Stimulated activated CD8-positive, alpha-beta memory T cell treated with anti-CD3 and anti-CD28 coated beads, Interleukin-12 subunit alpha, Interleukin-12 subunit beta, amount 100 ng/mL, for 1 hour (primary cell): ENCODE measurements around the gene TTC13.

Experiments used
- DNase-seq: peaks from one replicate; pipeline ENCODE4 v3.0.0-alpha.2; 2020; ENCODE audit warnings: low read depth

Gene TTC13

DNA sequence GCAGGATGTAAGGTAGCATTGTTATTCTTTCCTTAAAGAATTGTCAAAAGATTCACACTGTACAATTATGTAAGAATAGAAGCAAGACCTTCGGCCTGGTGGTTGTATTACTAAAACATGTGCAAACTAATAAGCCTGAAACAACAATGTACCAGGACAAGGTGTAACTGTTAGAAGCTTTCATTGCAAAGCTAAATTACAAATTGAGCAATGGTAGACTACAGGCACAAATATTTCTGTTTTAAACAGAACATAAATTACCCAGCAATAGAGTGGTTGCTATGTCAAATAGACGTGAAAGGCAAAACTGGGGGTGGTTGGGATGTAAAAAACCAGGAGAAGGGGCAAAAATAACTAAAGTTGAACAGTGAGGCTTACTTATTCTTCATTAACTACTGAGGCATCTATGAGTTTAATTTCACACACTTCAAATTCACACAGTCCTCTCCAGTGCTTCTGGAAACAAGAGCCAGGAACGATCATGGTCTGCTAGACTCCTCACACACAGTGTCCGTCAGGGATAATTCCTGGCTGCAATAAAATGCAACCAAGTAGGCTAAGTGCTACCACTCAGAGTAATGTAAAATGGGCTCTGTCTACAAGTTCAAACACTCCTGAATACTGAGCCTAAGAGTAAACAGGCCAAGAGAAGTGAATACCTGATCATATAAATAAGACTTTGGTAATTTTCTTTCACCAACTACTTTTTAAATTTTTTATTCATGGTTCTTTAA is 71.0 kb downstream of the TTC13 start:
- DNase-seq, result no peak

DNA sequence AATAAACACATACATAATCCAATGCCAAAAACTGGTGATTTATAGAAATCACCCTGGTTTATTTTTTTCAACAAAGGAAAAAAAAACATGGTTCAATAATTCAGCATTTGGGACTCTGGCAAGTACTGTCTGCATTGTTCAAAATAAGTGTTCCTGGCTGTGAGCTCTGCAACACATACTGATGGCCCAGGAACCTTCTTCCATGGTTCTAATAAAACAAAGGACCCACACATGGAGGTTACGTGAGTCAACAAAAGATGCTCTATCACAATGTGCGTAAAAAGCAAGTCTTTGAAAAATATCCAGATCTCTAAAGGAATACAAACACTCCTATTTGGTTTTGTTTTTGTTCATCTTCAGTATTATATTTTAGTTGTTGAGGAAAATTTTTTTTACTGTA is 72.4 kb downstream of the TTC13 start:
- no peak for DNase-seq

DNA sequence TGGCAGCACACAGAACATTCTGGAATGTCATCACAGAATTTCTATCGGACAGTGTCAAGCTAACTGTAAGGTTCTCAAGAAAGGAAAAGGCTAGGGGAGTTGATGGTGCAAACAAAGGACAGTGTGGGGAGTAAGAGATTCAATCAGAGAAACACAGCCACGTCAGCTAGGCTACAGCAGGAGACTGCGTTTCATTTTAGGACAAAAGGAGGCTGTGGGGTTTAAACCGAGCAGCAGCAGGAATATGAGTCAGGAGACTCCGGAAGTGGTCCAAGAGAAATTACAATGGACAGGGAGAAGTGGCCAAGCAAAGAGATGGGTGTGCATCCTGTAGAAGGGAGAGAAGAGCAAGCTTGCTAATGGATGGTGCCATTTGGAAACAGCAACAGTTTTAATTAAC is 72.9 kb downstream of the TTC13 start:
- DNase-seq, result no peak

DNA sequence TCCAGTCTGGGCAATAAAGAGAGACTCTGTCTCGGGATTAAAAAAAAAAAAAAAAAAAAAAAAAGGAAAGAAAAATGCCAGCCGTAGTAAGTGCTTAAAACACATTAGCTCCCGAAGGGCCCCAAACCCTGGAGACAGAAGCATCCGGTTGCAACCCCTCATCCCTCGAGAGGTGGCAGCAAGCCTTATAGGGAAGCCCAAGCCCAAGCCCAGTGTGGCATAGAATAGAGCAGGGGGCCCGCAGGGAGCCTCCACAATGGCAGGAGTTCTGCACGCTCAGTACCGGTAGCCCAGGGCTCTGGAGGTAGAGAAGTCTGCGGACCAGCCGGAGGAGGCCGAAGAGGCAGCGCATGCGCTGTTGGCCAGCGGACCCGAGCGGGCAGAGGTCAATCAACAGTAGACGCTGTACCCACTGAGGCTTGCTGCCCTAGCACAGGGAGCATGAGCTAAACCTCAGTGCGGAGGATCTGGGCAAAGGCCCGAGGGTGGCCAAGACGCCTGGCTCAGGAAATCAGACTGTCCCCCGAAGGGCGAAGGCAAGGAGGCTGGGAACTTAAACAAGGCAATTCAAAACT is 76.2 kb downstream of the TTC13 start:
- no peak for DNase-seq

DNA sequence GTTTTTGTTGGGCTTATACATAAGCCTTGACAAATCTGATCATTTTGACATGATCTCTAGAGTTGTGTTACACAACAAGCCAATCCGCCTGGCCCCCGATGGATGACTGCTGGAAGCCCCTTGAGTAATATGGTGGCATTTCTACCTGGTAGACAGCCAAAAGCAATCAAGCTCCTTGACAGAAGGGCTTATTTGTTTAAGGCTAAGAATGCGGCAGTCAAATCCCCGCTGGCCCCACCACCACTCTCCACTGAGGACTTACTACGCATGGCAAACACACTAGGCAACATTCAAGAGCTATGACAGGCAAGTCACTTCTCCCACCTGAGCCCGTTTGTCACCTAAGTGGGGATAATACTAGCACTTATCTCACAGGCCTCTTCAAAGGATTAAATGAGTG is 77.0 kb downstream of the TTC13 start:
- no peak for DNase-seq

DNA sequence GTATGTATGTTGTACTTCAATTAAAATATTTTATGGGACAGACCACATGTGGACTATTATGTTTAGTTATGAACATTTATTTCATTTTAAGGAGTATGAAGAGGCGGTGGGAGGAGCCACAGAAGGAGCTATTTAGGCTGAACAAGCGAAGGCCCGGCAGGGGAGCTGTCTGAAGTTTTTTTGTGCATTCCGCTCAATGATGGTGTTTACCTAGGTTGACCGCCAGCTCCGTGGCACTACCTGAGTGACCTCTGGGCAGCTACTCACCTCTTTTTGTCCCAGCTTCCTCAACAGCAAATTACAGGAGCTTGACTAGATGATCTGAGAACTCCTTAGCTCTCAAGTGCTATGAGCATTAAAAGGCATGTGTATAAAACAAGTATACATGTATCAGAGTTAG is 77.7 kb downstream of the TTC13 start:
- no peak for DNase-seq

DNA sequence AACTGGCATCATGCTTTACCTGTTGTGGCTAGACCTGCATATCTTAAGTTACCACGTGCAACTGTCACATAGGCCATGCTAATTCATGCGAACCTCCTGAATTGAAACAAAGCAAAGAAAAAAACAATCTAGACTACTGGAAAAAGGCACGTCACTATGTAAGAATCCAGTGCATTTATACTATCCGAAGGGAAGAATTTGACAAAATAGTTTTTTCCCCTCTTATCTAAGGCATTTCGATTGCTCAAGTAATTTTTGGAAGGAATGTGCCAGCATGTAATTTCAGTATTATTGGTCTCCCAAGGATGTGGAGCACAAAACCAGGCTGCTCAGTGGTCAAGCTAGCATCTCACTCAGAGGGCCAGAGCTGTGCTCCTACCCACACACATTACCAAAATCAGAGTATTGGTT is 78.8 kb downstream of the TTC13 start:
- DNase-seq, result no peak

DNA sequence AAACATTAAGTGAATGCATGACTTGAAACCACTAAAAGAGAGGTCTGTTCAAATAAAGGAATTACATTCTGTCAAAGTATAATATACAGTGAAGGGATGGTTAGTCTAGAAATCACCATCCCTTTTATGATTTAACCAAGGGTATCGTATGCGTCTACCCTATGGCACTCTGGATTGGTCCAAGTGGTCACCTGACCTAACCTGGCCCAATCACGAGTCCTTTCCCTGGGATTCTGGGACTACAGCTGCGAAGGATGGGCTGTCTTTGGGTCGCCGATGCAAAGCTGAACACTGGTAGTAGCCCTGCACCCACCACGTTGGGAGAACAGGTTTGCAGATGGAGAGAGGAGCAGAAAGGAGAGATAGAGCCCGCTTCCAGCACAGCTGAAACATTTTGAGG is 79.9 kb downstream of the TTC13 start:
- no peak for DNase-seq

DNA sequence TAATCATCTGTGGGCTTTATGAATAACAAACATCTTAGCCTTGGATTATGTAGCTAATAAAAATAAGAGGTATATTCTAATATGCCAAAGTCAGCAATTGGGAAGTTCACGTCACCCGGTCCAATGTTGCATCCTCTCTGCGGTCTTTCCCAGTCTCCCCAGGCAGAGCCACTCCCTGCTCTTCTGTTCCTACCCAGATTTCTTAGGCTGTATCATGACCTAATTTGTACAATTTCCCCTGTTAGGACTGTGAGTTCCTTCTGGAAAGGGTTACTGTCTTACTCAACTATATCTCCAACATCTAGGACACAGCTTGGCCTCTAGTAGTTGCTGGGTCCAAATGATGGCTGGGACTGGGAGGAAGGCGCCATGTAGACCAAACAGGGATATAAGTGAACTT is 80.5 kb downstream of the TTC13 start:
- DNase-seq, result no peak

DNA sequence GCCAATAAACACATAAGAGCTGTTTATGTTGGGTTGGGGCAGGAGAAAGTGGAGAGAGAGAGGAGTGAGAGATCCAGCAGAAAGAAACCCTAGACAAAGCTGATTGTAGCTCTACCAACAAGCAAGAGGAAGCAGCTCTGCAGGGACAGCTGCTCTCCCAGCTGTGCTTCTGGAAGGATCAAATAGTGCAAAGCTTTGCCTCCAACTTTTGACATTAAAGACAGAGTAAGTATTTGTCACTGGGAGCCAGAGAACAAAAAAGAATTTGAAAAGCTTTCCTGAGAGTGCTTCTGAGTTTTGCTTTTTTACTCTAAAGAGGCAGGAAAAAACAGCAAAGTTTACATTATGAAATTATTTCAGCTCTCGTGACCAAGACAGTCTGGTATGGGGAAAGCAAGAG is 81.9 kb downstream of the TTC13 start:
- no peak for DNase-seq

DNA sequence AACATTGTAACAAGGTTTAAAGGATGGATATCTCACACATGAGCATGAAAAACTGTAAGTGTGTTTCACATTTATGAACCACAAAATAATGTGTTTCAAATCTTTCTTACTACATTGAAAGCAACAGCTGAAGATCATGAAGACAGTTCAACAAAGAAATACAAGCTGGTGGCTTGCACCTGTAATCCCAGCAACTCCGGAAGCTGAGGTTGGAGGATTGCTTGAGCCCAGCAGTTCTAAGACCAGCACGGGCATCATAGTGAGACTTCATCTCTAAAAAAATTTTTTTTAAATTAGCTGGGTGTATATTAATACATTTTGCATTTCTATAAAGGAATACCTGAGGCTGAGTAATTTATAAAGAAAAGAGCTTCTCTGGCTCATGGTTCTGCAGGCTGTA is 83.2 kb downstream of the TTC13 start:
- no peak for DNase-seq

DNA sequence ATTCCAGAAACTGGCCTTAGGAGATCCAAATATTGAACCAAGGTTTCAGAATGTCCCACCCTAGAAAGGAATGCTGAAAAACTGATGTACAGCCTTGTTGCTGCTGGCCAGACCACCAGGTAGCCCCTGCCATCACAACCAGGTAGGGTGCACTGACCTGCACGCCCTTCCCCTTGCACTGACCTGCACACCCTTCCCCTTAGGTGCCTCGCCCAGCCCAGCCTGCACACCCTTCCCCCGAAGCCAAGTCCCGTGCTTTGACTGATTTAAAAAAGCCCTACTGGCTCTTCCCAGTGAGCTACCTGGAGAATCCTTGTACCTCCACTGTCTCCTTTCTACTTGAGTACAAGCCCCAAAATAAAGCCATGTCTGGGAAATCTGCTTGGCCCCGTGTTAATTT is 84.0 kb downstream of the TTC13 start:
- no peak for DNase-seq

DNA sequence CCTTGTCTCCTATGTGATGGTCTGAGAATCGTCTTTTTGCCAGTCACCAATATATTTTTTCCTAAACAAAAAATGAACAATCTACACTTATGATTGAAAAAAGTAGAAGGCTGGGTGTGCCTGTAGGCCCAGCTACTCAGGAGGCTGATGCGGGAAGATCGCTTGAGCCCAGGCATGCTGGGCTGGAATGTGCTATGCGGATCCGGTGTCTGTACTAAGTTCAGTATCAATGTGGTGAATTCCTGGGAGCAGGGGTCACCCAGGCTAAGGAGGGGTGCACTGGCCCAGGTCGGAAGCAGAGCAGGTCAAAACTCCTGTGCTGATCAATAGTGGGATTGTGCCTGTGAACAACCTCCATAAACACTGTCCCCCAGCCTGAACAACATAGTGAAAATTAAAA is 84.6 kb downstream of the TTC13 start:
- no peak for DNase-seq

DNA sequence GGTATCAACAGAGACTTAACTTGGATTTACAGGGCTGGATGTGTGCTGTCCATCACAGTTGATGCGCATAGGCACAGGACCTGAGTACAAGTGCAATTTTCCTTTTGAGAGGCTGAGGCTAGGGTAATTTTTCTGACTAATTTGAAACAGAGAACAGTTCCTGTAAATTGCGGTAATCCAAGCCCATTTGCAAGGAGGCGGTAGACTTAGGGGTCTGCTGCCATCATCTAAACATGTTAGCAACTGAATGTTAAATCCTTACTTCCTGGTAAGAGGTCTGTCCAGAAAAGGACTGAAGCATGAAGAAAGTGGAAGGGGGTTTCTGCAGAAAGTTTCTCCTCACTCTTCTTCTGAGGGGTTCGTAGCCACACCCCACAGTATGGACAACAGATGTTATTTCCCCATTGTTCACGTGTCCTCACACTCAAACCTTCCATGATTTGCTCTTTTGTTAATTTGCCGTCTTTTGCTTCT is 86.6 kb downstream of the TTC13 start:
- DNase-seq, result no peak

DNA sequence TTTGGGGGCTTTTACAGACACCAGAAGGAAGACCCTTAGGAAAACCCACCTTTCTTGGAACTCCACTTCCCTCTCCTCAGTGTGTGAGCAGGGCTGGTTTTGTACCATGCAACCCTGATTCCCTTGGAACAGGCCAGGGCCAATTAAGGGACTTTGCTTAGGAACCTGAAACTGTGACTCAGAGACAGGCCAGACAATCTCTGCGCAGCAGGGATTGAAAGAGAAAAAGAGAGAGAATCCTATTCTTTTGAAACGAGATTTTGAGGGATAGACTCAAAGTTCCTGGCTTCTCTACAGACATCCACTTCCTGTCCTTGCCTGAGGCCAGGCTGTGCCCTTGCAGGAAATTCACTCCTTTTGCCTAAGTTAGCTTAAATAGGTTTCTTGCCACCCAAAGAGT is 87.2 kb downstream of the TTC13 start:
- no peak for DNase-seq

DNA sequence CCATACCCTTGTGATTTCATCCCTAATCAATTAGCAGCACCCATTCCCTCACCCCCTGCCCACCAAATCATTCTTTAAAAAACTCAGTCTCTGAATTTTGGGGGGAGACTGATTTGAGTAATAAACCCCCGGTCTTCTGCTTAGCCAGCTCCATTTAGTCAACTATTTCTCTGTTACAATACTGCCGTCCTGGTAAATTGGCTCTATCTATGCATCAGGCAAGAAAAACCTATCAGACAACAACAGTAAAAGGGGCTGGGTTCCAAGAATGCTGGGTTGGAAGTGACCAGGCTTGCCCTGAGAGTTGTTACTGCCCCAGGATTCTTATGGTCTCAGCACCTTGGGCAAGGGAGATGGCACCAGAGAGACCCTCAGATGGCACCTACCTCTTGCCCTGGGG is 94.0 kb downstream of the TTC13 start:
- DNase-seq, result no peak

DNA sequence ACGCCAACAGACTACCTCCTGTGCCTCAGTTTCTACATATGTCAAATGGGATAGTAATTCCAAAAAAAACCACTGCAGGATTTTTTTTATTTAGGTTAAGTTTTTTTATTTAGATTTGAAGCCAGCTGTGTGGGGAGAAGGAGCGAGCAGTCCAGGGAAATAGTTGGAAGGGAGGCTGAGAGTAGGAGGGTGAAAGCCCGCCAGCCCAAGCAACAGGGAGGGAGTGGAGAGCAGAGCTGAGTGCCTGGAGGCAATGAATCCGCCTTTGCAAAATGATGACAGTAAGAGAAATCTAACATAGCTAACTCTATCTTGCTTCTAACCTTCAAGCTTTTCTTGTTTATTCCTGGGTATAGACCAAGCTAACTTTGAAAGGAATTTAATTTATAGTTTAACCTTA is 94.7 kb downstream of the TTC13 start:
- no peak for DNase-seq

DNA sequence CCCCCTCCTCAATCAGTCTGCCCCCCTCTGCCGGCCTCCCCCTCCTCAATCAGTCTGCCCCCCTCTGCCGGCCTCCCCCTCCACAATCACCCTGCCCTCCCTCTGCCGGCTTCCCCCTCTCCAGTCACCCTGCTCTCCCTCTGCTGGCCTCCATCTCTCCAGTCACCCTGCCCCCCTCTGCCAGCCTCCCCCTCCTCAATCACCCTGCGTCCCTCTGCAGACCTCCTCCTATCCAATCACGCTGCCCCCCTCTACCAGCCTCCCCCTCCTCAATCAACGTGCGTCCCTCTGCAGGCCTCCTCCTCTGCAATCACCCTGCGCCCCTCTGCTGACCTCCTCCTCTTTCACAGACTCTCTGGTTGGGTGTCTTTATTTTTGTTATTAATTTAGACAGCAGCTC is 98.9 kb downstream of the TTC13 start:
- no peak for DNase-seq

DNA sequence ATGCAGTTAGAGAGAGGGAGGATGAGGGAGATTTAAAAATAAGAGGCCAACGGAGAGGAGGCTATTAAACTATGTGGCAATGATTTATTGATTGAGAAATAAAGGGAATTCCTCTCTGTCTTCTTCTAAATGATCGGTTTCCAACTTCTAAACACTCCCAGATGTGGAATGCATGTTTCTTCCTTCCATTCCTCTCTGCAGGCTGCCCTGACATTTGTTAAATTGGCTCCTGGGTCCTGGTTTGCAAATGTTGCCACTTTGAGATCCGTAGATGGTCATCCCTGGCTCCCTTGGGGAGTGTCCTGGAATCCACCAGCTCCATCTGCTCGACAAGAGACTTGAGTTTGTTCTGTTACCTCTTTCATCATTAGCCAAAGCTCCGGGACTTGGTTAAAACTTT is 100.1 kb downstream of the TTC13 start:
- no peak for DNase-seq

DNA sequence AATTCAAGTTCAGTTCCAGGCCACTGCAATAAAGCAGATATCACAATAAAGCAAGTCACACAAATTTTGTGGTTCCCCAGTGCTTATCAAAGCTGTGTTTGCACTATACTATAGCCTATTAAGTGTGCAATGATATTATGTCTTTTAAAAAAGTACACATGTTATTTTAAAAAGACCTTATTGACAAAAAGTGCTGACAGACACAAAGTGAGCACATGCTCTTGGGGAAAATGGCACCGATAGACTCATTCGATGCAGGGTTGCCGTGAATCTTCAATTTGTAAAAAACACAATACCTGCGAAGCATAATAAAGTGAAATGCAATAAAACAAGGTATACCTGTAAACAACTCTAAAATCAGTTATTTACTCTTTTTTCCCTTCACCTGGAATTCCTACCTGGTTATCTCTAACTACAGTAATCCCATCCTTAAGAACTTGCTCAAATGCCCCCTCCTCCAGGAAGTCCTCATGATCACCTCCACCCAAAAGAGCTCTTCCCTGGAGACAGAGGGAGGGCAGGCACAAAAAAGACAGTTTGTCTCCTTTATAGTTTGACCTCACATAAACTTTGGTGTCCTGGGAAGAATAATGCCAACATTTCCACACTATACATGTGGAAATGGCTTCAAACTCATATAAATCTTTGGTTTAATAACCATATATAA is 100.6 kb downstream of the TTC13 start:
- DNase-seq, result no peak

DNA sequence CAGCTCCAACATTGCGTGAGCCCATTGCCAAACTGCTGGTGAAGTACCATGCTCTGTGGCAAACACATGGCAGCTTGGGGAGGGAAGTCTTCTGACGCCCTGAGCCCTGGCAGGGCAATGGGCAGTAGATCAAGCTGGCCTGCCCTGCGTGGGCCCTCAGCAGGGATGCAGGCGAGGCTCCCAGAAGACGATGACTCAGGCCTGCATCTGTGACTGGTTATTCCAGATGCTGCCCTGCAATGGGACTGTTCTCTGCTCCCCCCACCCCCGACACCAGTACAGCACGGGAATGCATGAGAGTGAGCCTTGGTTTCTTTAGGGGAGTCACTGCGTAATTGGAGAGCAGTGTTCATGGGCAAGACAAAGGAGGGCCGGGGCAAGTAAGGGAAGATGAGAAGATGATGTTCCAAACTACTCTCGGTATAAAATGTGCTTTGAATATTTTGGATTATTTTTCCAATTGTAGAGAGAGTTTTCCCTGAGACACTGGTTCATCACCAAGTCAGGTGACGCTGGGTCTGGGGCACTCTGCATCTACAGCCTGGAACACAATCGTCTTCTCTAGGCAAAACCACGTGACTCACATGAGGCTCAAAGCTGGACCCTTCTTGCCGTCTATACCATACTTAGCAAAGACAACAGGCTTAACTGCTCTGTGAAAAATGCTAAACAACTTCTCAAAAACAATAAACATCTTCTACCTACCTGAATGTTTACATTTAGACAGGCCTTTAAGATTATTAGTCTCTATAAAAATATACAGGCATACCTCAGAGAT is 101.3 kb downstream of the TTC13 start:
- no peak for DNase-seq

DNA sequence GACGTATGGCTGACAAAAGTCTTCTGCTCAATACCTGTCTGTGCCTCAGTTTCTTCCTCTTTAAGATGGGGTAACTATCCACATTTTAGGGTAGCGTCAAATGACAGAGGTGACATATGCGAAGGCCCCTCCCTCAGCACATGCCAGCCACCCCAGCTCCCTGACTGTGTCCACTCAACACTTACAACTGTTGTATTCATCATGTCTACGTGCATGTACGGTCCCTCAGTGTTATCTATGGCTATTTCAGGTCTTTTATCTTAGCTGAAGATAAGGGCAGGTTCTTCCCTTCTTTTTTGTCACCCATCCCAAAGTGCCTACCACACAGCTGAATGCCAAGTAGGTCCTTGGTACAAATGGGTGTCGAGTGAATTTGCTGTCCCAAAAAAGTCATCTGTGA is 102.0 kb downstream of the TTC13 start:
- no peak for DNase-seq

DNA sequence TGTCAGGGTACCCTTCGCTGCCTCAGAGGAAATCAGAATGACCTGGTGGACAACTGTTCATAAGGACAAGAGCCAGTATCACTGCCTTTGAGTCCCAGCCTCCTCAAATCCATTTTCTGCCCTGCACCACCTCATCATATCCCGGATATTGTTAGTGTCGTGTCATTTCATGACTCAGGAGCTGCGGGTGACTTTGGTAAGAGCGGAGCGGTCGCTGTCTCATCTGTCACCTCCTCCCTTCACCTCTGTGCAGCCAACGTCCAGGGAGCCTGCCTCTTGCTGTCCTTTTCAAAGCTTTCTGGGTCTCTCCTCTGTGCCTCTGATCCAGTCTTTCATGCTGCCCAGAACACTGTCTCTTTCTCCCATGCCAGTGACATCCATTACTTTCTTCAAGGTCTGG is 103.3 kb downstream of the TTC13 start:
- DNase-seq, result no peak
